Activated T-helper 2 cell treated with anti-CD3 and anti-CD28 coated beads, Interferon-gamma antibody, Interleukin-2, Interleukin-4, amounts not matched to agents 10 μg/mL and 5 μg/mL and 100 μg/mL, durations not matched to agents 14 hours and 24 hours and 36 hours (primary cell): ENCODE measurements around the gene ADGRE1. TPM values are rescaled to one million over a fixed set of nuclear protein-coding genes. Genes with fewer than 3 reads are reported as not detected.

Experiments used
- DNase-seq: peaks from one replicate; pipeline ENCODE4 v3.0.0; 2021; ENCODE audit warnings: low spot score
- H3K27ac Mint-ChIP-seq: one replicate; pipeline ENCODE4 v1.8.0; 2021; ENCODE audit warnings: mixed read lengths
- H3K27me3 Mint-ChIP-seq: one replicate; pipeline ENCODE4 v1.8.0; 2021; ENCODE audit warnings: low read depth, mixed read lengths
- H3K36me3 Mint-ChIP-seq: one replicate; pipeline ENCODE4 v1.8.0; 2021; ENCODE audit warnings: low read depth, mixed read lengths
- H3K4me1 Mint-ChIP-seq: one replicate; pipeline ENCODE4 v1.8.0; 2021; ENCODE audit warnings: low read depth, mixed read lengths
- H3K4me3 Mint-ChIP-seq: one replicate; pipeline ENCODE4 v1.8.0; 2021; ENCODE audit warnings: low read depth, mild to moderate bottlenecking, moderate library complexity, mixed read lengths
- H3K9me3 Mint-ChIP-seq: one replicate; pipeline ENCODE4 v1.8.0; 2021; ENCODE audit warnings: mixed read lengths
- intact Hi-C: fragments of 100-400 bp; cut with micrococcal nuclease; formaldehyde crosslinking; loops from one replicate; pipeline ENCODE4 v1.15.1; 2023
- total RNA-seq: library from RNA; stranded (reverse); gene quantifications from 2 replicates; pipeline ENCODE4 v1.2.3, GENCODE V29; 2022

ADGRE1 gene
- total RNA-seq, 1 donor from 2014 or later = 1.4 TPM

DNA sequence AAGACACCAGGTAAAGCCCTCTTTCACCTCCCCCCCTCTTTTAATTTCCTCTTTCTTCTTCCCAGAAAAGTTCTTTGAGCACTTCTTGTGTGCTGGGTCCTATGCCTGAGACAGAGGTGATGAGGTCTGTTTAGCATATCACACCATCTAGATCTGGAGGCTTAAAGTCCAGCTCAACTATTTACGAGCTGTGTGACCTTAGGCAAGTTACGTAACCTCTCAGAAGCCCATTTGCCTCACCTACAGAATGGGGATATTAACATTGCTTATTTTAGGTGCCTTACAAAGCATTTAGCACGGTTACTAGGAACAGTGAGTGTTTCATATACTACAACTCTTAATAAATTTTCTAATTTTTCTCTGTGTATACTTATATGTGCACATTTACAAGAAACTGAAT lies 47.7 kb downstream of the ADGRE1 start:
- DNase-seq = no peak
- Mint-ChIP-seq H3K4me1 (no peaks in the 10 kb centered on the region), H3K27ac (no peak overlapping the region), H3K36me3 (peaks cover 6% of the 10 kb centered on the region), H3K9me3 (peaks cover 14% of the 10 kb centered on the region), H3K27me3 (no peaks in the 10 kb centered on the region), H3K4me3 (no peak overlapping the region)
- intact Hi-C loops = no loop called here

DNA sequence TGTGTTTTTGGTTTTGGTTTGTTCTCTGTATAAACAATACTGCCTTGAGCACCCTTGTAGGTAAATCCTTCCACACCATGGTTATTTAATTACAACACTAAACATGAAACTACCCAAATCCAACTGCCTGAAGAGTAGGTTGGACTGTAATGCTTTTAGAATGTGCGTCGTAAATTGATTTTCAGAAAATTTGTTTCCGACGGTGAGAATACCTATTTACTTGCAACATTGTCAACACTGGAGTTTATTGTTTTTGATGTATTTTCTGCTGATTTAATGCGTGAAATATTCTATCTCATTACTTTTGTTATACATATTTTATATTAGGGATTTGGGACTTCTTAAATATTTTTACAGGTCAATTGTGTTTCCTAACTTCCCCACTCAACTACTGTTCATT lies 48.2 kb downstream of the ADGRE1 start:
- Mint-ChIP-seq H3K36me3 (peaks cover 5% of the 10 kb centered on the region), H3K9me3 (peaks cover 9% of the 10 kb centered on the region), H3K4me3 (no peak overlapping the region), H3K4me1 (no peaks in the 10 kb centered on the region), H3K27ac (no peak overlapping the region), H3K27me3 (no peaks in the 10 kb centered on the region)
- DNase-seq = no peak
- intact Hi-C loops = no loop called here

DNA sequence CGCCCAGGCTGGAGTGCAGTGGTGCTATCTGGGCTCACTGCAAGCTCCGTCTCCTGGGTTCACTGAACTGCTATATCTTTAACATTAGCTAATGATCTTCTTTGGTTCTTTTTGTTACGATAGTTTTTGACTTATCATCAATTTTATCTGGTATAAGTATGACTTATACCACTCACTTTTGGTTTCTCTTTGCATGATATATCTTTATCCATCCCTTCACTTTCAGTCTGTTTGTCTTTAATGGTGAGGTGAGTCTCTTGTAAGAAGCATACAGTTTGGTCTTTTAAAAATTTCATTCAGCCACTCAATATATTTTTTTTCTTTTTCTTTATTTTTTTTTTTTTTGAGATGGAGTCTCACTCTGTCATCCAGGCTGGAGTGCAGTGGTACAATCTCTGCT lies 58.4 kb downstream of the ADGRE1 start:
- no peak for DNase-seq
- Mint-ChIP-seq H3K4me1 (peaks cover 11% of the 10 kb centered on the region), H3K27ac (no peak overlapping the region), H3K27me3 (no peaks in the 10 kb centered on the region), H3K36me3 (no peaks in the 10 kb centered on the region), H3K4me3 (no peak overlapping the region), H3K9me3 (peaks cover 7% of the 10 kb centered on the region)
- intact Hi-C loops = loop anchor here (2.0 kb wide), 1 partner anchor 59 kb away; no protein-coding TSS in a partner anchor

DNA sequence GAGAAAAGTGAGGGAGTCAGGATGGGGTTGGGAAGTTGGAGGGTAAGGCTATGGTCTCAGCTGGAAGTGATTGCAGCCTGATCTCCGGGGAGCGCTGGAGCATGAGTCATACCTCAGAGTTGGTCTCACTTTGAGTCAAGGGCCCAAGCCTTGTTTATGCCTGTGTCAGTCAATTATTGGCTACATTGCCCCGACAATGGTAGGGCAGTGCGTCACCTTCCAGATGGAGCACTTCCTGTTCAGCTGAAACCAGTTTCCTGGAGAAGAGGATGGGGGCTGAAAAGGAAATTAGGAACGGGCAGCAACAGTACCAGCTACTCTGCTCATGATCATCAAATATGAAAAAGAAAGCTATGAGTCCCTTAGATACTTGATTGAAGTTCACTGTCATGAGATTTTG lies 60.4 kb downstream of the ADGRE1 start:
- DNase-seq = peak; percentile 47
- Mint-ChIP-seq H3K4me1 (peaks cover 11% of the 10 kb centered on the region), H3K4me3 (no peak overlapping the region), H3K27ac (no peak overlapping the region), H3K27me3 (no peaks in the 10 kb centered on the region), H3K9me3 (peaks cover 7% of the 10 kb centered on the region), H3K36me3 (no peaks in the 10 kb centered on the region)
- intact Hi-C loops = no loop called here

DNA sequence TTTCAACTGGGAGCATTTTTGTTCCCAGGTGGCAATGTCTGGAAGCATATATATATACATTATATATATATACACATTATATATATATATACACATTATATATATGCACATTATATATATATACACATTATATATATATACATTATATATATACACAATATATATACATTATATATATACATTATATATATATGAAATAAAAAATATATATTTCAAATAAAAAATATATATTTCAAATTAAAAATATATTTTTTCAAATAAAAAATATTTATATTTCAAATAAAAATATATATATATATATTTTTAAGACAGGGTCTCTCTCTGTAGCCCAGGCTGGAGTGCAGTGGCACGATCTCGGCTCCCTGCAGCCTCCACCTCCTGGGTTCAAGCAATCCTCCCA lies 61.5 kb downstream of the ADGRE1 start:
- H3K4me1 Mint-ChIP-seq = peaks cover 11% of the 10 kb centered on the region
- no peaks in the 10 kb centered on the region for H3K36me3 Mint-ChIP-seq
- H3K4me3 Mint-ChIP-seq = no peak overlapping the region
- intact Hi-C loops = no loop called here
- H3K27me3 Mint-ChIP-seq = no peaks in the 10 kb centered on the region
- H3K27ac Mint-ChIP-seq = no peak overlapping the region
- H3K9me3 Mint-ChIP-seq = peaks cover 7% of the 10 kb centered on the region
- no peak for DNase-seq

DNA sequence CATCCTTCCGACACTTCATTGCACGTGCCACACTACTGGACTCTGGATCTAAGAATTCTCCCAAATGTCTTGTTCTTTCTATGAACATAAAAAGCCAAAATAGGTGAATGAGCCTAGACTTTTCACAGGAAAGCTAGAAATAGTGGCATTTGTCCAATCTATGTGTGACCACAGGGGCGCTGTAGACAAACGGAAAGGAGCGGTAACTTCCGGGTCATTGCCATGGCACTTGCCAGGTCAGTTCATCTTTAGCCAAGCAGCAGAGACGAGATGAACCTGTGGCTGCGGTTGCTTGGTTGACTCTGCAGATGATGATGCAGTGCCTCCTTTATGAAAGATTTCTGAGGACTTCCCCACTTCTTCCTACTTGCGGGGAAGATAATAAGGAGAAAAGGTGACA lies 65.6 kb downstream of the ADGRE1 start:
- no peaks in the 10 kb centered on the region for H3K9me3 Mint-ChIP-seq
- H3K4me1 Mint-ChIP-seq = peaks cover 4% of the 10 kb centered on the region
- H3K4me3 Mint-ChIP-seq = no peak overlapping the region
- peaks cover 2% of the 10 kb centered on the region for H3K27me3 Mint-ChIP-seq
- no peaks in the 10 kb centered on the region for H3K36me3 Mint-ChIP-seq
- no peak for DNase-seq
- no peak overlapping the region for H3K27ac Mint-ChIP-seq
- intact Hi-C loops = no loop called here

DNA sequence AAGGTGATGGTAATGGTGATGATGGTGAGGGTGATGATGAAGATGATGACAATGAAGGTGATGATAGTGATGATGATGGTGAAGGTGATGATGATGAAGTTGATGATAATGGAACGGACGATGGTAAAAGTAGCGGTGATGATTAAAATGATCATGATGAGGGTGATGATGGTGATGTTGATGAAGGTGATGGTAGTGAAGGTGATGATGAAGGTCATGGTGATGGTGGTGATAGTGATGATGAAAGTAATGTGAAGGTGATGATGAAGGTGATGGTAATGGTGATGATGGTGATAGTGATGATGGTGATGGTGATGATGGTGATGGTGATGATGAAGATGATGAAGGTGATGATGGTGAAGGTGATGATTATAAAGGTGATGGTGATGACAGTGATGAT lies 67.7 kb downstream of the ADGRE1 start:
- no peak for DNase-seq
- Mint-ChIP-seq H3K36me3 (no peaks in the 10 kb centered on the region), H3K4me1 (no peaks in the 10 kb centered on the region), H3K27ac (no peak overlapping the region), H3K9me3 (no peaks in the 10 kb centered on the region), H3K27me3 (peaks cover 2% of the 10 kb centered on the region), H3K4me3 (no peak overlapping the region)
- intact Hi-C loops = no loop called here

DNA sequence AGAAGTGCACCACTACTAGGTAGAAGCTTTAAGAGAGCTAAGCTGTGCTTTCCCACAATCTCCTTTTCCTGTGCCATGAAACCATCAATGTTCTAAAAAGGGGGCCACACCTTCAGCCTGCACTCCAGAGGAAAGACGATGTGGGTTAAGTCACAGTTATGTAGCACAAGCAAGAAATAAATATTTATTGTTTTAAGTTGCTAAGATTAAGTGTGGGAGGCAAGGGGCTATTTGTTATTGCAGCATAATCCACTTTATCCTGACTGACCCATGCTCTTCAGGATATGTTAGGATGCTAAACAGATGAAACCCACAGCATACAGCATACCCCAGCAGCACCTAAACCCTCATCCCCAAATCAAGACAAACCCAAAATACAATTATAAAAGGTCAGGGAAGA lies 69.2 kb downstream of the ADGRE1 start:
- no peak for DNase-seq
- H3K4me3 Mint-ChIP-seq = no peak overlapping the region
- no peak overlapping the region for H3K27ac Mint-ChIP-seq
- intact Hi-C loops = no loop called here
- peaks cover 2% of the 10 kb centered on the region for H3K27me3 Mint-ChIP-seq
- no peaks in the 10 kb centered on the region for H3K36me3 Mint-ChIP-seq
- no peaks in the 10 kb centered on the region for H3K9me3 Mint-ChIP-seq
- no peaks in the 10 kb centered on the region for H3K4me1 Mint-ChIP-seq

DNA sequence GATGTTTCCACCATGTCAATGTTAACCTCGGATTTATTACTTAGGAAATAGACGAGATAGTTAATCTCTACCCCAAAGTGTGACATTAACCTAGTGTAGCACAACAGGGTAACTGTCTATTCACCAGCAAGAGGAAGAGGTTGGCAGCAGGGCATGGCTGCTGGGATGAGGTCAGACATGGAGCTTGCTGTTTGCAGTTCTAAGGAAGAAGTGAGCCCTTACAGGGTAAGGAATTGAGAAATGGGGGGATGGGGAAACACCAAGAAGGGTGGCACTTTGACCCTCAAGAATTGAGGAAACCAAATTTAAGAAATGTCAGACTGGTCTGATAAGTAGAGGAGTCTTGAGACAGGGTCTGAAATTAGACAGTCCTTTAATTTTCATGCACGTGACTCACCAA lies 71.4 kb downstream of the ADGRE1 start:
- DNase-seq = no peak

DNA sequence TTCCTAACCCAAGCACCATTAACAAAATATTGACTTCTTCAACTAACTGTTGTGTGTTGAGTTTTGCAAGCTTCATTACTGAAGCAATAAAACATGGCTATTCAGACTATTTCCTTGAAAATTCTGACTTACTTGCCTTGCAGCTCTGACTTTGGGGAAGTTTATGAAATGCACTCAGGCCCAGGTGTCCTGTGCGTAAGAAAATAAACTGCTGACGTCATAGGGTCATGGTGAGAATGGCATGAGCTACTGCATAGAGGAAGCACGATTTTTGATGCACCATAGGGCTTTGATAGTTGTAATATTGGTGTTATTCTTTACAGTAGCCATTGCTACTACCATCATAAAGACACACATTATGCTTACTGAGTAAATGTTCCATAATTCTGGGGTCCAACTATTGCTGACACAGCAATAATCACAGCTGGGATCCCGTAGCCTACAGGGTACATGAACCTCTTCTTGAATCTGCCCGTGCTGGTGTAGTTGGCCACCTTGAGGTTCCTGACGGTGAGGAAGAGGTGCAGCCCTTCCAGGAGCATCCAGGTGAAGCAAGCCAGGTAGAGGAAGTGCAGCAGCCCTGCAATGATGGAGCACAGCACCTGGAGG lies 76.0 kb downstream of the ADGRE1 start:
- no peaks in the 10 kb centered on the region for H3K4me1 Mint-ChIP-seq
- DNase-seq = no peak
- H3K27ac Mint-ChIP-seq = no peak overlapping the region
- no peaks in the 10 kb centered on the region for H3K36me3 Mint-ChIP-seq
- intact Hi-C loops = no loop called here
- no peak overlapping the region for H3K4me3 Mint-ChIP-seq
- H3K27me3 Mint-ChIP-seq = no peaks in the 10 kb centered on the region
- H3K9me3 Mint-ChIP-seq = no peaks in the 10 kb centered on the region

More for the DNA sequence above, 71.4 kb downstream of the ADGRE1 start:
- Mint-ChIP-seq H3K4me1 (no peaks in the 10 kb centered on the region), H3K9me3 (no peaks in the 10 kb centered on the region), H3K27me3 (peaks cover 2% of the 10 kb centered on the region), H3K36me3 (no peaks in the 10 kb centered on the region), H3K27ac (no peak overlapping the region), H3K4me3 (no peak overlapping the region)
- intact Hi-C loops = no loop called here

DNA sequence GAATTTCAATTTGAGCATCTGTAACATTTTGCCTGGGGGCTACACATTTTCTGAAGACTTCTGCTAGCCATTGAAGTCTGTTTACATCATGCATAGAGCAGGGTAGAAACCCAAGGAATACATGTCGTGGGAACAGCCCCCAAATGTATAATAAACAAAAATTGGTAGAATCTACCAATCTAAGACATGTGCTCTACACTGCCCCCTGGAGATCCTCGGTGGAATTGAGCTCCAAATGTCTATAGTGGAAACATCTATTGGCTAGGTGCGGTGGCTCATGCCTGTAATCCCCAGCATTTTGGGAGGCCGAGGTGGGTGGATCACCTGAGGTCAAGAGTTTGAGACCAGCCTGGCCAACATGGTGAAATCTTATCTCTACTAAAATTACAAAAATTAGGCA lies 76.6 kb downstream of the ADGRE1 start:
- Mint-ChIP-seq H3K4me3 (no peak overlapping the region), H3K36me3 (no peaks in the 10 kb centered on the region), H3K4me1 (no peaks in the 10 kb centered on the region), H3K27me3 (no peaks in the 10 kb centered on the region), H3K27ac (no peak overlapping the region), H3K9me3 (no peaks in the 10 kb centered on the region)
- DNase-seq = no peak
- intact Hi-C loops = no loop called here

DNA sequence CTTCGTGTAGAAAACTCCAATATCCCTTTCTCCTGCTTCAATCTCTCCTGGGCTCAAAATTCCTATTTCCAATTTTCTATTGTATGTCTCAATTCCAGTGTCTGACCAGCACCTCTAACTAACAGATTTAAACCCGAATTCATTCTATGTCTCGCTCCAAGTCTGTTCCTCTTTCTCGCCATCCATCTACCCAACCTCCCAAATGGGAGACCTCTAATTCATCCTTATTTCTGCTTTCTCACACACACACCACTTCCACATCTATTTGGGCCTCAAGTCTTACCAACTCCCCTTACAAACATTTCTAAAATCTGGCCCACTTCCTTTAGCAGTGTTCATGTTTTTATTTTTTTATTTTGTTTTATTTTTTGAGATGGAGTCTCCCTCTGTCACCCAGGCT lies 80.6 kb downstream of the ADGRE1 start:
- H3K4me1 Mint-ChIP-seq = no peaks in the 10 kb centered on the region
- H3K4me3 Mint-ChIP-seq = no peak overlapping the region
- intact Hi-C loops = no loop called here
- no peaks in the 10 kb centered on the region for H3K9me3 Mint-ChIP-seq
- H3K27ac Mint-ChIP-seq = no peak overlapping the region
- H3K27me3 Mint-ChIP-seq = no peaks in the 10 kb centered on the region
- DNase-seq = no peak
- no peaks in the 10 kb centered on the region for H3K36me3 Mint-ChIP-seq

DNA sequence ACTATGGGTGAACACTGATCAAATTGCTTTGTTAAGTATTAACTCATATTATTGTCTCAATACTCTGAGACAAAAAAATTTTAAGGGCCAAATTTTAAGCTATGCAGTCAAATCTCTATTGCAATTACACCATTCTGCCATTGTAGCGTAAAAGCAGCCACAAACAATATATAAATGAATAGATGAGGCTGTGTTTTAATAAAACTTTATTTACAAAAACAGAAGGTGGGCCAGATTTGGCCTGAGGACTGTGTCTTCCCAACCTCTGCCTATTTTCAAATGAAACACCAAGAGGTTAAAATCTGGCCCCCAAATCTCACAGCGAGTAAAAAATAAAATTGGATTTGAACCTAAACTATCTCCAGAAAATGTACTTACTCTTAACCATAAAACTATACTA lies 82.1 kb downstream of the ADGRE1 start:
- Mint-ChIP-seq H3K4me1 (no peaks in the 10 kb centered on the region), H3K4me3 (no peak overlapping the region), H3K27me3 (no peaks in the 10 kb centered on the region), H3K27ac (no peak overlapping the region), H3K36me3 (no peaks in the 10 kb centered on the region), H3K9me3 (no peaks in the 10 kb centered on the region)
- no peak for DNase-seq
- intact Hi-C loops = no loop called here

DNA sequence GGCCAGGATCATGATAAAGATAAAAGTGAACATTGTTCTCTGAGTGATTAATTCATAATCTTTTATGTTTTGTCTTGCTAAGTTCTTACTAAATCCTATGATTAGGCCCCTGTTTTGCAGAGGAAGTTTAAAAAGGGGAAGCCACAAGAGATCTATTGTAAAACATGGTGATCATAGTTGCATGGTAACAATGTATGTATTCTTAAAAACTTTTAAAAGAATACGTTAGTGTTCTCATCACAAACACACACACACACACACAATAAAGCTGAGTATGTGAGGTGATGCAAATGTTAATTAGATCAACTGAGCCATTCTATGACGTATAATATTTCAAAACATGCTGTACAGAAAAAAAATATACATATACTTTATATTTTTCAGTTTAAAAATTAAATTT lies 82.6 kb downstream of the ADGRE1 start:
- Mint-ChIP-seq H3K36me3 (no peaks in the 10 kb centered on the region), H3K4me3 (no peak overlapping the region), H3K4me1 (no peaks in the 10 kb centered on the region), H3K27me3 (no peaks in the 10 kb centered on the region), H3K27ac (no peak overlapping the region), H3K9me3 (no peaks in the 10 kb centered on the region)
- intact Hi-C loops = no loop called here
- DNase-seq = no peak
